ENCODE data around the gene BOK.

DNA sequence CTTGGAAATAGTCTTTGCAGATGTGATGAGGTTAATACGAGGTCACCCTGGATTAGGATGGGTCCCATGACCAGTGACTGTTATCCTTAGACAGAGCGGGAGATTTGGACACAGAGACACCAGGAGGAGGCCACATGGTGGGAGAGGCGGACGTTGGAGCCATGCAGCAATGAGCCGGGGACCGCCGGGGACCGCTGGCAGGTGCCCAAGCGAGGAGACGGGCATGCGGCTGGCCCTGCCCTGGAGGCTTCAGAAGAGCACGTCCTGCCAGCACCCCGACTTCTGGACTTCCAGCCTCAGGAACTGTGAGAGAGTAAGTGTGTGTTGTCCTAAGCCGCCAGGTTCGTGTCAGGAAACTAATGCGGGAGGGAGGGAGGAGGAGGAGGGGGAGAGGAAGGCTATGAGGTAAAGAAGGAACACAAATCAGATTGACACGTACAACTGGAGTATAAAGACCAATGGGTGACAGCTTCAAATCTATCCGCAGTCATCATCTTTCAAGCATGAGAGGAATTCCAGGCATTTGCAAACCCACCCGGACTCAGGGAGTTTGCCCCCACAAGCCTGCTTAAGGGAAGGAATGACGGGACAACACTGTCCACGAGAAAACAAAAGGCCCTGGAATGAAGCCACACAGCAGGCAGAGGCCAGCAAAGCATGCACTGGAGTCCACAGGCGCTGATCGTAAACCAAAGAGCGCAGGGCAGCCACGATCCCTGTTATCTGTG lies 11.6 kb upstream of the BOK start:
- TF ChIP-seq CHD4 (IDR thresholded peaks at IDR 0.05) (no peak), BCL11A (IDR thresholded peaks at IDR 0.05; ENCODE audit: low read depth, low read length) (no peak)
- TF ChIP-seq, protein P1, sequence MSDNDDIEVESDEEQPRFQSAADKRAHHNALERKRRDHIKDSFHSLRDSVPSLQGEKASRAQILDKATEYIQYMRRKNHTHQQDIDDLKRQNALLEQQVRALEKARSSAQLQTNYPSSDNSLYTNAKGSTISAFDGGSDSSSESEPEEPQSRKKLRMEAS (IDR thresholded peaks at IDR 0.05; ENCODE audit: low read depth, low read length): no peak

Data from GM12878 (cell line).